SW 1271 (cell line): Measurements from ENCODE around the gene PYROXD2.
"Not testable (repeated sequence)": the region's sequence is repeated elsewhere in the genome, so short reads cannot be mapped to it uniquely, and the experiment has no call there.

Experiments
- DNase-seq, 2 experiments: peaks; one replicate each; lab custom pipeline; 2025; lab: John Stamatoyannopoulos, UW

The PYROXD2 gene

DNA sequence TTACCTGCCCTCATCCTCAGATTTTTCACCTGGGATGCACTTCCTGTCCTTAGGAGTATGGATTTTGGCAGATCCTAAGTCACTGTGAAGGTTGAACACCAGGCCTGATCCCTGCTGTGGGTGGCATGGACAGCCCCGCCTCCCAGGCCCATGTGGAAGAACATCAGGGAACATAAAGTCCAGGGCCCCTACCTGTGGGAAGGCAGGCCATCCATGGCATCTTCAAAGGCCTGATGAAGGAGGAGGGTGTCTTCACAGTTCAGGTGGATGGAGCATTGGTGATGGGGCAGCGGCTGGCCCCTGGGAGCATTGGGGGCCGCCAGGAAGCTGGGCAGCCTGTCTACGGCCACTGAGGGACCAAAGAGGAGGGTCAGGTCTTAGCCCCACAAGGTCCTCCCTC is 24.6 kb downstream of the PYROXD2 start:
- DNase-seq = no peak

DNA sequence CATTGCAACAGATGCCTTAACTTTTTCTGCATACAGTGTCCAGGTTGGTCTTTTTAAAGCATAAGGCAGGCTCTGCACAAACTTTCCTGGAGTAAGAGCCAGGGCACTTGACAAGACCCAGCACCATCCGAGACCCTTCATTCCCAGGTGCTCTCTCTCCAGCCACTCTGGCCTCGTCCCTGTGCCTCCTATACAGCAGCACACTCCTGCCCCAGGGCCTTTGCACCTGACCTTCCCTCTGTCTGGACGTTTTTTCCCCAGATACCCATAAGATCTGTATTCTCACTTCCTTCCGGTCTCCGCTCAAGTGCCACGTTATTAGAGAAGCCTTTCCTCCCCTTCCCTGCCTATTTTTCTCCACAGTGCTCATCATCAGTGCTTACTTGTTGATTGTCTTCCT is 25.6 kb downstream of the PYROXD2 start:
- DNase-seq = no peak

DNA sequence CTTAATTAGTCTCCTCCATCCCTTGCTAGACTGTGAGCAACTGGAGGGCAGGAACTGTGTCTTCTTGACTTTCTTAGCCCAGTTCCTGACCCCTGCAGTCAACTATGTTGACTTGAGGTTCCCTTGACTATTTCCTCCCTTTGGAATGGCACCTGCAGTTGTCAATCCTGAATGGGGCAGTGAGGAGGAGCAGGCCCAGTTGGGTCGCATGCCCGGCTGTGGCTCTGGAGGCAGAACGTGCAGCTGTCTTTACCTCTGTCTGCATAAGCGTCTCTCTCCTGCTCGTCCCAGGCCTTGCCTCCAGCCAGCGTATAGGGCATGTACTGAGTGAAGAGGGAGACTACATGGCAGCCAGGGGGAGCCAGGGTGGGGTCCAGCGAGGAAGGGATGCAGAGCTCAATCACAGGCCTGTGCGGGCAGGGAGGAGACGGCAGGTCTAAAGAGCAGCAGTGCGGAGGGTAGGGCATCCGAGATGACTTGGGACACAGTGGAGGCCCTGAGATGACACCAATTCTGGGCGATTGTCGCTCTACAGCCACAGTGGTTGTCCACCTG is 26.8 kb downstream of the PYROXD2 start:
- DNase-seq = no peak

DNA sequence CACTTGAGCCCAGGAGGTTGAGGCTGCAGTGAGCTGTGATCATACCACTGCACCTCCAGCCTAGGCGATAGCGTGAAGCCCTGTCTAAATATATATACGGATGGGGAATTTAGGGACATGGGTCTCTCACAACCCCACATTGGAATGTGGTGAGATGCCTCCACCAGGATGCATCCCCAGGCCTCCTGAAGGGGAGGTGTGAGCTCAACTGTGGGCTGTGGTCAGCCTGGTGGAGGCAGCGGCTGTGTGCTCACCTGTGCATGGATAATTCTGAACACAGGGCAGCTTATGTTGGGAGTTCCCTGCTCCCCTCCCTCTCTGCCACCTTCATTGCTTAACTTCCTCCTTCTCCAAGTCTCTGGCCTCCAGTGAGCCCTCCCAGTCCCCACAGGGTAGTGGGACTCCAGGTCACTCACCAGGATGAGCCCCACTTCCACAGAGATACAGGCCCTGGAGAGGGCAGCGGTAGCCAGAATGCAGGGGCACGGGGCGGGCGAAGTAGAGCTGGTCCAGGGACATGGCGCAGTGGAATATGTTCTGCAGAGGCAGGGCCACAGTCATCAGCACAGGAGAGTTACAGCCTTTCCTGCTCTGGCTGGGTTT is 30.4 kb downstream of the PYROXD2 start:
- DNase-seq = no peak

DNA sequence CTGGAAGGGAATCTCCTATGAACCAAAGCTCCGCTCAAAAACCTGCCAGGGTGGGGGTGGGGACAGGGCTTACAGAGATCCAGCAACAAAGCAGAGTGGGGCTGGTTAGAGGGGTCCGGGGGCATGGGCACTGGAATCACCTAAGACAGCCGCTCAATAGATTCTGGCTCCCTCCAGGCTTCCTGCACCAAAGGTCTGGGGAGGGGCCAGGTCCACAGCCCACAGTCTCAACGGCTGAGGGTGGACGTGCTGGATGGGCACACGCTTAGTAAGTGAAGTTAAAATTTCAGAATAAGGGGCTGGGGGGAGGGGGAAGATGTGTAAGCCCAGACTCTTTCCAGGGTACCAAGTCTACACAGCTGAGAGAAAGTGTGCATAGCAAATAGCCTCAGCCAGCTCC is 31.1 kb downstream of the PYROXD2 start:
- DNase-seq = no peak

DNA sequence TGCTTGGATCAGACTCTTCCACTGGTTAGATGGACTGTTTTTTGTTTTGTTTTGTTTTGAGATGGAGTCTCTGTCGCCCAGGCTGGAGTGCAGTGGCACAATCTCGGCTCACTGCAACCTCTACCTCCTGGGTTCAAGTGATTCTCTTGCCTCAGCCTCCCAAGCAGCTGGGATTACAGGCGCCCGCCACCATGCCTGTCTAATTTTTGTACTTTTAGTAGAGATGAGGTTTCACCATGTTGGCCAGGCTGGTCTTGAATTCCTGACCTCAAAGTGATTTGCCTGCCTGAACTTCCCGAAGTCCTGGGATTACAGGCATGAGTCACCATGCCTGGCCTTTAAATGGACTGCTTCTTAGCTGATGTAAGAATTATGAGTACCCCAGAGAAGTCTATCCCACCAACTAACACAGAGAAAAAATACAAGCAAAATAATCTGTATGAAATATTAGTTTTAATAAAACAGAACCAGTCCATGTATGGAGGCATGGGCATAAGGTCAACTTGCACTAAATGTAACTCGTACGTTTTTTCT is 31.8 kb downstream of the PYROXD2 start:
- not testable (repeated sequence) for DNase-seq

DNA sequence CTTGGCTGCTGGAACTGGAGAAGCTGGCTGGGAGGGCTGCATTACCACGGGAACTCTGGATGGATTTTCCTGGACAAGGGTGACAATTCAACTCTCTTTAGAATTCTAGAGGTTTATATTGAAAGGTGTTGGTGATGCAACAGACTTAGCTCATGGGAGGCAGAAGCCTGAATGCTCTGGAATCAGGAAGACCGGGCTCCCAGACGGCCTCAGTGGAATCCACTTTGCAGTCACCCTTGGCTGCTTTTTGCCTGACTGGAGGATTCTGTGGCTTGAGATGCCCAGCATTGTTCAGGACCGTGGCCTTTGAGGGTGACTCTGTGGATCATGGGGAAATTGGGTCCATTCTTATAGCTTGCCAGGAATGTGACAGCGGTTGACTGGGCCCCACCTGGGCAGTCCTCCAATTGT is 32.3 kb downstream of the PYROXD2 start:
- no peak for DNase-seq

DNA sequence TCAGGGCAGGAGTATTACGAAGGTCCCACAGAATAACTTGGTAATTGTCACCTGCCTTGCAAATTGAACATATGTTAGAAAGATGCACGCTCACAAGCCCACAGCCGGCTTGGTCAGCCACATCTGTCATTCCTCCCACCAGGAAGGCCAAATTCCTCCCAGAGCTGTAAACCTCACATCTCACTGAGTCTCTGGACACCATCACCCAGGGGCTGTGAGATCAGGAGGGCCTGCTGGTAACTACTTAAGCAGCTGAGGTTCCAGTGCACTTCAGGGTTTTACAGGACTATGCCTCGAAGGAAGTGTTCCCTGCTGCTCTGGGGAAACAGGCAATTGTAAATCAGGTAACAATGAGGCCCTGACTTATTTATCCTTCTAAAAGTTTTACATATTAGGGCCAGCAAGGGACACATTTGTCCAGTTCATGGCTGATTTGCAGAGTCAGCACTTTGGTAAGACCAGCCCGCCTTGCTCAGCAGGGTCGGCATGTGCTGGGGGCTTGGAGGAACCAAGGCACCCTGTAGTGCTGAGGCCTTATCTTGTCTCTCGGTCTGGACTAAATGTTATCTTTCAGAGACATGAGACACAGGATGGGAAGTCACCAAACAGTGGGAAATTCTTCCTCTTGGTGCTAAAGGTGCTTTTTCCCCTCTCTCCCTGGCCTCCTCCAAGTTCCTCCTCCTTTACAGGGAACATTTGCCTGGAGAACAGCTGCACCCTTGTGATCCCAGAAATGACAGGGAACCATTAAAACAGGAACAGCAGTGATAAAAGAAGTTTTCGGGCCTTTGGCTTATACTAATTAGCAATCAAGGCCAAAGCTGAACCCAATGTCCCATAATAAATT is 34.3 kb downstream of the PYROXD2 start:
- DNase-seq = no peak

DNA sequence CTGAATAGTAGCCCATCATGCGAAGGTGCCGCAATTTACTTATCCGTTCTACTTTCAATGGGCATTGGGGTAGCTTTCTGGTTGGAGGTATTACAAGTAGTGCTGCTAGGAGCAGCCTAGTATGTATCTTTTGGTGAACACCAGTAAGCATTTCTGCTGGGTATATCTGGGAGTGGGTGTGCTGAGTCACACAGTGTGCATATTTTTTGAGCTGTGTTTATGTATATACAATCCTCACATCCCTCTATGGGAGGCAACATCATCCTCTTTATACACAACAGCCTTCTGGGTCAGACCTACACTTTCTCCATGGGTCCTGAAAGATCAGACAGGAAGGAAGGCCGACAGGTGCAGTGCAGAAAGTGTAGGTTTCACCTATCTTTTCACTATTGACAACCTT is 36.3 kb downstream of the PYROXD2 start:
- DNase-seq = no peak

DNA sequence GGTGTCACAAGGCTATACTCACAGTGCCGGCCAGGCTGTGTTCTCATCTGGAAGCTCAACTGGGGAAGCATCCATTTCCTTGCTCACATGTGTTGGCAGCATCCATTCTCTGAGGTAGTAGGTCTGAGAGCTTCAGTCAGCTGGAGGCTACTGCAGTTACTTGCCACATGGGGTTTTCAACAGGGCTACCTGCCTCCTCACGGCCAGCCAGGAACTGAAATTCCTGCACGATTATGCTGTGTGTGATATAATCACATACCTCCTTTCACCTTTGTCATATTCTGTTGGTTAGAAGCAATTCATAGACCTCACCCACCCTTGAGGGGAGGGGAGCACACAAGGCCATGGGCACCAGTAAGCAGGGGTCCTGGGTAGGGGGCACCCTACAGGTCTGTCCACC is 37.4 kb downstream of the PYROXD2 start:
- DNase-seq = no peak

DNA sequence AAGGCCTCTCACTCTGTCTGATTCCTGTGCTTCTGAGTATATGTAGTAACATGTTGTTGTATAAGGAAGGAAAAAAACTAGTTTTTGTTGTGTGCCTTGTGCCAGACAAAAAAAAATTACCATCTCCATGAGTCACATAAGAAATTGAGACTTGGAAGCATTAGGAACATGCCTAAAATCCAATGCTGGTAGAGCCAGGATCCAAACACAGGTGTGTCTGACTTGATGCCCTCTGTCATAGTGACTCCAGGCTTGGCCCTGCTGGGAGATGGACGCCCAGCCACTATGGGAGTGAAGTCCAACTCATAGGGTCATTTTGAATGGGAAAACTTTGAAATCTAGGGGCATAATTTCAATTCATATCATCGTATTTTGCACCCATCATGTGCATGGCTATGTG is 38.0 kb downstream of the PYROXD2 start:
- no peak for DNase-seq

DNA sequence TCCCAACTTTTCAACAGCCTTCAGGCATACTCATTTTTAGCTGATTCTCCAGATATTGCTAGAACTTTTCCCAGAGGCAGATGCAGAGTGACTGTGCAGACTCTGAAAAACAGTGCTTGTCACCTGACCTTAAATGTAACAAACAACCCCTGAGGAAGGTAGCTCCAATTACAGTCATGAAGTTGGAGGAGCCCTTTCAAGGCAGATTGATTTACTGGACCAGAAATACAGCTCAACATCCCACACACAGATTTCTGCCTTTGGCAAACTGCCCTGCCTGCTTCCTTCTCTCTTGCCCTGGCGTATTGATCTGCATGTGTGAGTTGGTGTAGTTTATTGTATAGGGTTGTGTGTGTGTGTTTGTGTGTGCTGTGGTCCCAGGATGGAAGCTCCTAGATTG is 38.5 kb downstream of the PYROXD2 start:
- no peak for DNase-seq

DNA sequence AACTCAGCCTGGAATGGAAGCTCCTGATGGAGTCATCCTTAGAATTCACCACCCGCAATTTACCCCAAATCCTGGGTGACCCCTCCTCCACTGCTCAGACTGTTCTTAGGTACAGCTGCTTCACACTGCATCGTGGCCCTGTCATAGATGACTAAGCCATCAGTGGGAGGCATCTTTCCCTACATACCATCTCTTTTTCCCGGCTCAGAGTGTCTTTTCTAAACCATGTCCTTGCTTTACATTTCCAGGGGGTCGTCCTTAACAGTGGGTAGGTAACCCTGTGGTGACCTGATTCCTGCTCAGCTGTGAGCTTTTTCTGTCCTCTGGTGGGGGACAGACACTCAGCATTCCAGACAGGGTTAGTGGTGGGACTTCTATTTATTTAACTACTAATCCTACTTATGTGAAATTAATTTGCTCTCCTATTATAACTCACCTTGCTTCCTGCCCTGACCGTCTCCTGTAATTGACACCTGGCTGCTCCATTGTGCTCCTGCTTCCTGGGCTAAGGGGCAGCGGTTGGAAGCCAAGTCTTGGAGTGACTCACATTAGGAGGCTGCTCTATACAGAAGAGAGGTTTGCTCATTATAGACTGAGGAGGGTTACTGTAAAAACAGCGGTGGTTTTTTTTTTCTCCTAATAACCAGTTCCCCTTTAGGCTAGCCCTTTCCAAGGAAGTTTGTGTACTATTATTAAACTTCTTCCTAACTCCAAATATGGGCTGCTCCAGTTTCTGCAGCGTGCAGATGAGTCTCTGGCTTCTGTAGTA is 40.6 kb downstream of the PYROXD2 start:
- no peak for DNase-seq

DNA sequence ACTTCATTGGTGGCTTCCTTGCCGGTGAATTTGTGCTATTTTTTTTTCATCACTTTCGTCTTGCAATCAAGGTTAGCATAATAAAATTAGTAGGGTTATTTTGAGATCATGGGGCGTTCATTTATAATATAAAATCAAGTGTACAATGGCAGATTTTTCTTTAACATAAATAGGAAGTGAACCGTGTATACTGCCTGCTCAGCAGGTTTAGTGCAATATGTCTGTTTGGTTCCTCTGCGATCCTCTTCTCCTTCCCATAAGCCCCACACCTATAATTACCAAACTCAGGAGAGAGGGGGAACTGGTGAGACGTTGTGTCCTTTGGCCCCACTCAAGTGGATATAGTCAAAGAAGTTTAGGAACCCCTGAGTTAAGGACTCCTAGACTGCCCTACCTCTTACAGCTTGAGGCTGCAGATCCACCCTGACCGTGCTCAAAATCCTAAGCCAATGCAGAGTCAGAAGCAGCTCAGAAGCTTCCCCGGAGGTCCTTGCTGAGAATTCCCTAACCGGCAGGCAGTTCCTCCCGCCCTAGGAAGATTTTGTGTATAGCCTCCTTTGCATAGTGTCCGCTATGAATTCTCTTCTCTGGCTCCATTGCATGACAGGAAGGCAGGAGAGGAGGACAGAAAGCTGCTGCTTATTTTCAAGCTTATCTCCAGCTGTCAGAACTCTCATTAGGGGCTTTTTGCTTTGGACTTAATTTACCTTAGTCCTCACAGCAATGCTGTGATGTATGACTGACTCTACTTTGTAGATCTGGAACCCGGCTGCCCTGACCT is 41.5 kb downstream of the PYROXD2 start:
- DNase-seq = no peak

DNA sequence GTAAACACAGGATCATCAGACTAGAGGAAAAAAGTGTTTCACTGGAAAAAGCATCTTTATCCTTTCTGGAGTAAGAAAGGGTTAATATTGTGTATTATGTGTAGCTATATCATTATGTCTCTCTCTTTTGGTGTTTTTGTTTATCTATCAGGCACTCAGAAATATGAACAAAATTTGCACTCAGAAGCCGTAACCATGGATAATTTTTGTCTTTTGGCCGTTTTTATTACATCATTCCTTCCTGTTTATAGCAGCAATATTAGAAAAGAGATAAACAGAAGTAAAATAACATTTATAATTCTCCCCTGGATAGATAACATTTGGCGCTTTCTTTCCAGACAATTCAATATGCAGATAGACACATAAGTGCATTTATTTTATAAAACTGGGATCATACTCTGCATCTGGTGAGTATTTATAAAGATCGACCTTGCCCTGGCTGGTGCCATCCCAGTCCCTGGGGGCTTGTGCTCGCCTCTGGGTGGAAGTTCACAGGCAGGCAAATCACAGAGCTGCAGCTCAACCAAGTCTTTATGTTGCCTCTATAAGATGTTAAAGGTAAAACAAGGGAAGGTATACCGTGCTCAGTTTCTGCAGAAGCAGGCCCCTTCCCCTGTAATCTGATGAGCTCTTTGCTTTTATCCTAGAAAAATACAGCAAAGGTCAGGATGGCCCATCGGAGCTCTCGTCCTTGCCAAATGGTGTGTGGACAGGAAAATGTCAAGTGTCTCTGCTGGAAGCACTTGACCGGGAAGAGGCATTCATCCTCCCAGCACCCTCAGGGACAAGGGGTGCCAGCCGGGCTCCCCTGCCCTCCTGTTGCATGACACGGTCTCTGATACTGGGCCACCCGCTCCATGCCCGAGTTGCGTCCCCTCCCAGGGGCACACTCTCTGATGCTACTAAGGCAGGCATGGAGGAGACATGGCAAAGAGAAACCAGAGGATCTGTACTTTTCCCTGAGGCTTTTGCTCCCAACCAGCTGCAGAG is 43.9 kb downstream of the PYROXD2 start:
- DNase-seq = no peak

DNA sequence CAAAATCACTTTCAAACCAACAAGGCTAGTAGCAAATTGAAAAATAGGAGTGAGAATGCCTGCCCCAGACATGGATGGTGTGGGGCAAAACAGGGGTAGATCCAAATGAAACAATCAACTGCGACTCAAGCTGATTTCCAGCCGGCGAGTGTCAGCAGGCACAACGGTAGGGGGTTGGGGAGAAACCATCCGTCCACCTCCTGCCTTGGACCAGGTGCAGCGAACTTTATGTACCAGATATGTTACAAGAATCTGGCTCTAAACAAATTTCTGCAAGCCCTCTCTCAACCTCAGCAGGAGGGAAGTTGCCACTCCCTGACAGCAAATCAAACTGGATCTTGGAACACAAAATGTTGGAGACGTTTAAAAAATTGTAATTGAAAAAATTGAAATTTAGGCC is 45.2 kb downstream of the PYROXD2 start:
- no peak for DNase-seq

DNA sequence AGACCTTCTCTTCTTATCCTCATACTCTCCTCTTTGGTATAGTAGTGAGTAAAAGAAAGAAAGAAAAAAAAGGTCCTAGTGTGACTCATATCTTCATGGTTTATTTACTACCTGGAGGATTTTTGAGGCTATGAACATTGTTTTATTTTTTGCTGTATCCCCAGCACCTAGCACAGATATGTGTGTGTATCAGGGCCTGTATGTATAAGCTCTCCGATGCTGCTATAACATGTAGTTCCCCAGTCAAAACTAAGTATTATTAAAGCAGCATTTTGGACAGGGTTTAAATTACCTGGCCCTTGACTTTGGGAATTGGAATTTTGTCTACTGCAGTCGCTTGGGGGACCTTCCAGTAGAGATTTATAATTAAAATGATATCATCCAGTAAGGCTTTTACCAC is 46.3 kb downstream of the PYROXD2 start:
- no peak for DNase-seq

DNA sequence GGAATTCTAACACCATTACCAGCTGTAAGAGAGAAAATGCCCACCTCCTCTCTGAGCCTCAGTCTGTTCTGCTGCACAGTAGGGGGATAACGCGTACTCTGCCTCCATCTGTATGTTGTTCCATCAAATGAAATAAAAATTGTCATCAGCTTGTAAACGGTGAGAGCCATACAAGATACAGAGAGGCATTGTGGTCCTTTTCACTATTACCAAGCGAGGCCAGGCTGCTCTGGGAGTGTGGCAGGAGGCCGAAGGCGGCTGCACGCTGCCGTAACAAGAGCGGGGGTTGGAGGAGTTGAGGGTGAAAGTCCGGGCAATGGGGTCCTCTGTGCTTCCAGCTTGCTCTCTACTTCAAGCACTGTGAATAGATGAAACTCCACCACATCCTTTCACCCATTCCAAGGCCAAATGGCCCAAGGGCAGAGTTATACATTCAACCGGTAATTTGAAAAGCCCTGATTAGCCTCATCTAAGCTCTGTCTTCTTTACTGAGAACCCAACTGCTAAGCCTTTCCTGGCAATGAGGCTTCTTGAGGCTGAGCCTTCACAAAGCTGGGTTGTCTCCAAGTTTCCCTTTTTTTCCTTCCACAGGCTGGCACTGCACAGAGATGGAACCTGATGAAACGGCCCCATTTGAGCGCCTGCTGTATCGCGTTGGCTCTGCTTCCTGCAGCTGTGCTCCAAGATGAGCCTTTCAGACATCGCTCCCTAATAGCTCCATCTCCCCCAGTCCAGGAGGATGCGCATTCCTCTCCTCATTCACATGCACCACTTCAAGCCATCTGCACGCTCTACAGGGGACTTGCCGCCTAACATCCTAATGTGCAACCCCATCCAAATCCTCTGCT is 47.2 kb downstream of the PYROXD2 start:
- DNase-seq = no peak

DNA sequence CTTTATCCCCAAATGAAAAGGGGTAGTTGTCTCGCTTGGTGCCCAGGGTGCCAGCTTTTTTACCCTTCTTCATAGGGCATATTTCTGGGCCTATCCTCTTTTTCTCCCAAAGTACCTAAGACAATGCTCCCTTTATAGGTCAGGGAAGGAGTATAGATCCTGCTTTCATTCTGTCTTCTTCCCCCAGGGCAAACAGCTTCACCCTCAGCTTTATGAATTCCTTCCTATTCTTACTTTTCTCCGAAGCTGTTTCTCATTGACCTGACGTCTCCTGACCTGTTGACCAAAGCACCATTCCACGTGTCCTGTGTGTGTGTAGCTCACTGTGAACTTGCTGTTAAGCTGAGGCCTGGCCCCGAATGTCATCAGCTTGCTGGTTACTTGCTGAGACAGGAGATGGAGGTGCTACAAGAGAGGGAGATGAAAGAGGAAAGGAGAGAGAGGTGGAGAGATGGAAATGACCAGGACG is 48.9 kb downstream of the PYROXD2 start:
- DNase-seq = no peak
